PC-9 (cell line): ENCODE measurements around the gene GDF2.

Experiments
- EZH2 ChIP-seq: fragments of 200-600 bp; sonication (generic); IDR thresholded peaks from 2 replicates; pipeline ENCODE4 v1.8.0; 2017; ENCODE audit warnings: antibody characterized with exemption, low read depth
- TF ChIP-seq, protein P1 (sequence below): fragments of 200-600 bp; sonication (generic); conservative IDR thresholded peaks from 2 replicates; pipeline ENCODE4 v1.6.1; 2017; ENCODE audit warnings: mixed run types, antibody characterized with exemption, mild to moderate bottlenecking, moderate library complexity

DNA sequence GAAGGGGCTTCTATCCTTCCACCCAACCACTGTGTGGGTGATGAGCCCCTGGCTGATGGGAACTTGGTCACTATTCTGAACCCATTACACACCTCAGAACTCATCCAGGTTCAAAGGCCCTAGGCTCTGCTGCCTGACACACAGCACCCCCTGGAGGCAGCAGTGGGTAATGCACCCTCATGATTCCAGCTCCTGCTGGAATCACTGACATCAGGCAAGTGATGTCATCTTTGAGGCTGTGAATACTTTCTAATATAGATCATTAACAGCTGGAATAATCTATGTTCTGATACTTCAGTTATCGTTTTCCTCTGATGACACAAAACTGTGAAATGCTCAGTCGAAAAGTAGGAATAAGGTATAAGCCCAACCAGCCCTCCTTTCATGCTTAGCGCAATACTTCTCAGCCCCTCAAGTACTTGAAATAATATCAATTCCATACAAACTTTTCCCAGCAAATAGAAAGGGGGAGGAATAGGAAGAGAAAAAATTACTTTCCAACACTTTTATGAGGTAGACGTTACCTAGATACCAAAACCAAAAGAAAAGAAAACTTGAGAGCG lies 18.4 kb downstream of the GDF2 start:
- TF ChIP-seq, protein P1, sequence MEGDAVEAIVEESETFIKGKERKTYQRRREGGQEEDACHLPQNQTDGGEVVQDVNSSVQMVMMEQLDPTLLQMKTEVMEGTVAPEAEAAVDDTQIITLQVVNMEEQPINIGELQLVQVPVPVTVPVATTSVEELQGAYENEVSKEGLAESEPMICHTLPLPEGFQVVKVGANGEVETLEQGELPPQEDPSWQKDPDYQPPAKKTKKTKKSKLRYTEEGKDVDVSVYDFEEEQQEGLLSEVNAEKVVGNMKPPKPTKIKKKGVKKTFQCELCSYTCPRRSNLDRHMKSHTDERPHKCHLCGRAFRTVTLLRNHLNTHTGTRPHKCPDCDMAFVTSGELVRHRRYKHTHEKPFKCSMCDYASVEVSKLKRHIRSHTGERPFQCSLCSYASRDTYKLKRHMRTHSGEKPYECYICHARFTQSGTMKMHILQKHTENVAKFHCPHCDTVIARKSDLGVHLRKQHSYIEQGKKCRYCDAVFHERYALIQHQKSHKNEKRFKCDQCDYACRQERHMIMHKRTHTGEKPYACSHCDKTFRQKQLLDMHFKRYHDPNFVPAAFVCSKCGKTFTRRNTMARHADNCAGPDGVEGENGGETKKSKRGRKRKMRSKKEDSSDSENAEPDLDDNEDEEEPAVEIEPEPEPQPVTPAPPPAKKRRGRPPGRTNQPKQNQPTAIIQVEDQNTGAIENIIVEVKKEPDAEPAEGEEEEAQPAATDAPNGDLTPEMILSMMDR: peak; percentile 99
- TF ChIP-seq EZH2: no peak
